Measurements from ENCODE around the gene AEBP2. TPM values are rescaled to one million over a fixed set of nuclear protein-coding genes. Genes with fewer than 3 reads are reported as not detected.
A peak's percentile ranks its signal among the peaks of the same experiment; 100 is the strongest.
"Not testable (repeated sequence)": the region's sequence is repeated elsewhere in the genome, so short reads cannot be mapped to it uniquely, and the experiment has no call there.

Gene AEBP2
- total RNA-seq, 1 donor from 2014 or later: 11.9 TPM

- Histone ChIP-seq H3K27me3 (ENCODE audit: control insufficient read depth, insufficient read depth, low read length) (no peaks in the 10 kb centered on the region), H3K4me3 (ENCODE audit: low read depth, low read length) (no peak overlapping the region), H3K36me3 (ENCODE audit: control insufficient read depth, insufficient read depth, low read length) (no peaks in the 10 kb centered on the region)
- no peak for DNase-seq (ENCODE audit: low read depth)
- no peak for TF ChIP-seq CTCF (IDR thresholded peaks at IDR 0.05; ENCODE audit: insufficient read depth, low read length, poor library complexity, severe bottlenecking)
Observed at GRCh38 chr12:19398376-19399363, 40.6 kb upstream of the AEBP2 start.

- DNase-seq (ENCODE audit: low read depth); H3K4me3 ChIP-seq (ENCODE audit: low read depth, low read length); H3K36me3 ChIP-seq (ENCODE audit: control insufficient read depth, insufficient read depth, low read length); H3K27me3 ChIP-seq (ENCODE audit: control insufficient read depth, insufficient read depth, low read length): not testable (repeated sequence)
Observed at GRCh38 chr12:19400649-19401285, 38.5 kb upstream of the AEBP2 start.

- Histone ChIP-seq H3K36me3 (ENCODE audit: control insufficient read depth, insufficient read depth, low read length) (no peaks in the 10 kb centered on the region), H3K4me3 (ENCODE audit: low read depth, low read length) (no peak overlapping the region), H3K27me3 (ENCODE audit: control insufficient read depth, insufficient read depth, low read length) (no peaks in the 10 kb centered on the region)
- no peak for TF ChIP-seq CTCF (IDR thresholded peaks at IDR 0.05; ENCODE audit: insufficient read depth, low read length, poor library complexity, severe bottlenecking)
- DNase-seq (ENCODE audit: low read depth): no peak
Observed at GRCh38 chr12:19402211-19402610, 37.1 kb upstream of the AEBP2 start.

GRCh38 chr12:19402743-19403431, 36.4 kb upstream of the AEBP2 start:
- DNase-seq (ENCODE audit: low read depth): peak; percentile 21
- TF ChIP-seq CTCF (IDR thresholded peaks at IDR 0.05; ENCODE audit: insufficient read depth, low read length, poor library complexity, severe bottlenecking): no peak
- Histone ChIP-seq H3K4me3 (ENCODE audit: low read depth, low read length) (no peak overlapping the region), H3K27me3 (ENCODE audit: control insufficient read depth, insufficient read depth, low read length) (no peaks in the 10 kb centered on the region), H3K36me3 (ENCODE audit: control insufficient read depth, insufficient read depth, low read length) (no peaks in the 10 kb centered on the region)

GRCh38 chr12:19404242-19404880, 34.9 kb upstream of the AEBP2 start:
- Histone ChIP-seq H3K4me3 (ENCODE audit: low read depth, low read length) (no peak overlapping the region), H3K27me3 (ENCODE audit: control insufficient read depth, insufficient read depth, low read length) (no peaks in the 10 kb centered on the region), H3K36me3 (ENCODE audit: control insufficient read depth, insufficient read depth, low read length) (no peaks in the 10 kb centered on the region)
- no peak for DNase-seq (ENCODE audit: low read depth)
- TF ChIP-seq CTCF (IDR thresholded peaks at IDR 0.05; ENCODE audit: insufficient read depth, low read length, poor library complexity, severe bottlenecking): no peak

Measured in kidney epithelial cell (primary cell).